ENCODE data around the gene ANP32D.
"Not testable (repeated sequence)": the region's sequence is repeated elsewhere in the genome, so short reads cannot be mapped to it uniquely, and the experiment has no call there.

The ANP32D gene

GRCh38 chr12:48472259-48472658 lies at the start of gene ANP32D:
Gene ANP32D (plus strand): TSS chr12:48472559. CDS start chr12:48472665, 106 bp downstream.
- no peak for DNase-seq

- no peak for DNase-seq
Observed at GRCh38 chr12:48423171-48423570, 49.2 kb upstream of the ANP32D start.

GRCh38 chr12:48424644-48425043 lies 47.7 kb upstream of the ANP32D start:
- no peak for DNase-seq

GRCh38 chr12:48434016-48434415 lies 38.3 kb upstream of the ANP32D start:
- DNase-seq = not testable (repeated sequence)

DNA sequence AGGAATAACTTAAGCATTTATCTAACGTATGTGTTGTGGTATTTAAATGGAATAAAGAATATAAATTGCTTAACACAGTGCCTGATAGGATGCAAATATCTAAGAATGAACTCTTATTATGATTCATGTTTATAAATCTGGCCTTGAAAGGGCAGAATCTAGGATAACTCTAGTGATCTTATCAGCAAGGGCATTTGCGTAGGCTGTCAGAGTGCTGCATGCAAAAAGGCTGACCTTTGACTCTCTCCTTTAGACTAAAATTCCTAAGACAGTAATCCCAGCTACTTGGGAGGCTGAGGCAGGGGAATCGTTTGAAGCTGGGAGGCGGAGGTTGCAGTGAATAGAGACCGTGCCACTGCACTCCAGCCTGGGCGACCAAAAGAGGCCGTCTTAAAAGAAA lies 31.3 kb upstream of the ANP32D start:
- DNase-seq = no peak

DNA sequence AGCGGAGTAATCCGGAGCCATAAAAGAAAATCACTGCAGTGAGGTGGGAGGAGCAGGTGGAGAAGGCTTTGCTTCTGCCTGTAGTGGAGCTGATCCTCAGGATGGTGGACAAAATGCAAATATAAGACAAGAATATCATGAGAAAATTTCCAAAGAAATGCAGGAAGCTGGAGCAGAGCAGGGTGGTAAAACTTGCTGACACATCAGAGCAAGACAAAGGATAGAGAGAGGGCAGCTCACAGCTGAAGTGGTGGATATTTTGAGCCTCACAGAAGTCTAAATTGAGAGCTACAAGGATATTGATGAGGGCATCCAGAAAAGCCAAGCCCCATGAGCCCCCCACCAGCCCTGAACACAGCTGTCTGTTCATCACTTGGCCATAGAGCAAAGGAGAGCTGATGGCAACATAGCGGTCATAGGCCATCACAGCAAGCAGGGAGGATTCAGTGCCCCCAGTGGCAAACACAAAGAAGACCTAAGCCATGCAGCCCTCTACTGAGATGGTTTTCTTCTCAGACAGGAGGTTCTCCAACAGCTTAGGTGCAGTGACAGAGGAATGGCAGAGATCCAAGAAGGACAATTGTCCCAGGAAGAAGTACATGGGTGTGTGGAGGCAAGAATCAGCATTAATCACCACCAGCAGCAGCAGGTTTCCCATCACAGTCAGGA lies 30.0 kb upstream of the ANP32D start:
- DNase-seq = no peak

DNA sequence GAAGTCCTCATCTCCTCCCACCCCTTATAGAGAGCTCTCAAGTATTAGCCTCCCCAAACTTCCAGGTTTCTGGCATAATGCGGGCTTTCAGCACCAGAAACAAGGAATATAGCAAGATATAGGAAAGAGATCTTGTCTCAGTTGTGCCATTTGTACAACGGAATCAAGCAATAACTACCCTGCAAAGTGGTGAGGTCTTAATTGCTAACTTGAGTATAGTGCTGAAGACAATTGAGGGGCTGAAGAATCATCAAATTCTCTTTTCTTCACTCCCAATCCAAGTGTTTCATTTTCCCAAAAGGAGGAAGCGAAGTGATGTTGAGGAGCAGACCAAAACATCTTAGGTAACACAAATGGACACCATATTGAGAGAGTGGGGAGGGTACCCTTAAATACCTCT lies 26.8 kb upstream of the ANP32D start:
- DNase-seq = no peak

DNA sequence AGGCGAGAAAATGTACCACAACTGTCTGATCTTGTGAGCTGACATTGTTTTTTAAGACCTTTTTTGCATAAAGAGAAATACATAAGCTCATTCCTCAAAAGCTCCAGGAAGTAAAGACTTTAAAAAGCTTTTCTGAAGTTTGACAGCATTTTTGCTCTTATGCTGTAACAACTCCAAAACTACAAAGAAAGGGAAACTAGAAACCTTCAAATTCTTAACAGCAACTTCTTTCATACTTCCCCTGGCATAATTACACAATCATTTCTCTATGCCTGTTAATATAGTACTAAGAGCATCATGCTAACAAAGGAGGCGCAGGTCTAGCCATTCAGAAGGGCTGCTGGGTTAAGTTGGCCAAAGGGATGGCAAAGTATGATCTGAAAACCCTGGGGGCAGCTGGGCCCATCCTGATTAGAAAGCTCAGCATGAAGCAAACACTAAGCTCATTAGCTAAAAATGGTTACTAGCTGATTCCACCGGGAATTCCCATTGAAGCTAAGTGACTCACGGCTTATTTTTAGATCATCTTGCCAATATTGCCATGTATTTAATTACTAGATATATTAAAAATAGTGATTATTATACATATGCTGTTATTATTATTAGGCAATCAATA lies 26.1 kb upstream of the ANP32D start:
- DNase-seq = no peak

GRCh38 chr12:48447755-48448154 lies 24.6 kb upstream of the ANP32D start:
- no peak for DNase-seq

DNA sequence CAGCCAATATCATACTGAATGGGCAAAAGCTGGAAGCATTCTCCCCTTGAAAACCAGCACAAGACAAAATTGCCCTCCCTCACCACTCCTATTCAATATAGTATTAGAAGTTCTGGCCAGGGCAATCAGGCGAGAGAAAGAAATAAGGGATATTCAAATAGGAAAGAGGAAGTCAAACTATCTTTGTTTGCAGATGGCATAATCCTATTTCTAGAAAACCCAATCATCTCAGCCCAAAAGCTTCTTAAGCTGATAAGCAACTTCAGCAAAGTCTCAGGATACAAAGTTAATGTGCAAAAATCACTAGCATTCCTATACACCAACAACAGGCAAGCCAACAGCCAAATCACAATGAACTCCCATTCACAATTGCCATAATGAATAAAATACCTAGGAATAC lies 21.0 kb upstream of the ANP32D start:
- DNase-seq = no peak

DNA sequence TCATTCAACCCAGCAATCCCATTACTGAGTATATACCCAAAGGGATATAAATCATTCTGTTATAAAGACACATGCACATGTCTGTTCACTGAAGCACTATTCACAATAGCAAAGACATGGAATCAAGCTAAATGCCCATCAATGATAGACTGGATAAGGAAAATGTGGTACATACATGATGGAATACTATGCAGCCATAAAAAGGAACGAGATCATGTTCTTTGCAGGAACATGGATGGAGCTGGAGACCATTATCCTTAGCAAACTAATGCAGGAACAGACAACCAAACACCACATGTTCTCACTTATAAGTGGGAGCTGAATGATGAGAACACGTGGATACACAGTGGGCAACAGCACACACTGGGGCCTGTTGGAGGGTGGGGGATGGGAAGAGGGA lies 19.4 kb upstream of the ANP32D start:
- not testable (repeated sequence) for DNase-seq

GRCh38 chr12:48454667-48455066 lies 17.7 kb upstream of the ANP32D start:
- no peak for DNase-seq

GRCh38 chr12:48455116-48455515 lies 17.2 kb upstream of the ANP32D start:
- DNase-seq = no peak

- no peak for DNase-seq
Observed at GRCh38 chr12:48459259-48459658, 13.1 kb upstream of the ANP32D start.

DNA sequence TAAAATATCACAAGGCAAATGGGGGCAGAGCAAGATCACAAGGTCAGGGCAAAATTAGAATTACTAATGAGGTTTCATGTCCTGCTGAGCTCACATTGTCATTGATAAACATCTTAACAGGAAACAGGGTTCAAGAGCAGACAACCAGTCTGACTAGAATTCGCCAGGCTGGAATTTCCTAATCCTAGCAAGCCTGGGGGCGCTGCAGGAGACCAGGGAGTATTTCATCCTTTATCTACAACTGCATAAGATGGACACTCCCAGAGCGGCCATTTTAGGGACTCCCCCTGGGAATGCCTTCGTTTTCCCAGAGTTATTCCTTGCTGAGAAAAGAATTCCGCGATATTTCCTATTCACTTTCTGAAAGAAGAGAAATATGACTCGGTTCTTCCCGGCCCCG lies 3.3 kb upstream of the ANP32D start:
- not testable (repeated sequence) for DNase-seq

DNA sequence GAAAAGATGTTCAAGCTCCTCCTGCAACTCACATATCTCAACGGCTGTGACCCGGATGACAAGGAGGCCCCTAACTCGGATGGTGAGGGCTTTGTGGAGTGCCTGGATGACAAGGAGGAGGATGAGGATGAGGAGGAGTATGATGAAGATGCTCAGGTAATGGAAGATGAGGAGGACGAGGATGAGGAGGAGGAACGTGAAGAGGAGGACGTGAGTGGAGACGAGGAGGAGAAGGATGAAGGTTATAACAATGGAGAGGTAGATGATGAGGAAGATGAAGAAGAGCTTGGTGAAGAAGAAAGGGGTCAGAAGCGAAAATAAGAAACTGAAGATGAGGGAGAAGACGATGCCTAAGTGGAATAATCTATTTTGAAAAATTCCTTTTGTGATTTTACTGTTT lies 702 bp downstream of the ANP32D start:
- no peak for DNase-seq

DNA sequence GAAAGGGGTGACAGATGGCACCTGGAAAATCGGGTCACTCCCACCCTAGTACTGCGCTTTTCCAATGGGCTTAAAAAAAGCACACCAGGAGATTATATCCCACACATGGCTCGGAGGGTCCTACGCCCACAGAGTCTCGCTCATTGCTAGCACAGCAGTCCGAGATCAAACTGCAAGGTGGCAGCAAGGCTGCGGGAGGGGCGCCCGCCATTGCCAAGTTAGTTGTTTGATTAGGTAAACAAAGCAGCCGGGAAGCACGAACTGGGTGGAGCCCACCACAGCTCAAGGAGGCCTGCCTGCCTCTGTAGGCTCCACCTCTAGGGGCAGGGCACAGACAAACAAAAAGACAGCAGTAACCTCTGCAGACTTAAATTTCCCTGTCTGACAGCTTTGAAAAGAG lies 2.1 kb downstream of the ANP32D start:
- not testable (repeated sequence) for DNase-seq

DNA sequence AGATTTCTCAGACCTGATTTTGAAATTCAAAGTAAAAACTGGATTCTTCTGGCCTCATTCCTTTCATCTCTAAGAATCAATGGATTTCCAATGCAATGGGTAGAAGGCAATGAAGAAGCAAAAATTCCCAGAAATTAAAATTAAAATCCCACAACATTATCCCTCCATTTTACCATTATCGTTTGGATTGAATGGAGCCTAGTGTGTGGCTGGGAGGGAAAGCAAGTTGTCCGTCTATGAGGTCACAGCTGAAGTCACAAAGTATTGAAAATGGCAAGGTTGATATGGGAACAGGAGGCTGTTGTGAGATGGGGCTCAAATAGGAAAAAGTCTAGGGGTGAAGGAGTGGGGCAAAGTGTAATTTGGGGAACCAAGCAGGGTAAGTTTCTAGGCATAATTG lies 9.8 kb downstream of the ANP32D start, which contains the start of gene C12orf54:
C12orf54 (plus strand) TSS at position 301 of the 400 bp plus-strand sequence. CDS start 799 bp downstream, outside the sequence.
- DNase-seq = no peak

DNA sequence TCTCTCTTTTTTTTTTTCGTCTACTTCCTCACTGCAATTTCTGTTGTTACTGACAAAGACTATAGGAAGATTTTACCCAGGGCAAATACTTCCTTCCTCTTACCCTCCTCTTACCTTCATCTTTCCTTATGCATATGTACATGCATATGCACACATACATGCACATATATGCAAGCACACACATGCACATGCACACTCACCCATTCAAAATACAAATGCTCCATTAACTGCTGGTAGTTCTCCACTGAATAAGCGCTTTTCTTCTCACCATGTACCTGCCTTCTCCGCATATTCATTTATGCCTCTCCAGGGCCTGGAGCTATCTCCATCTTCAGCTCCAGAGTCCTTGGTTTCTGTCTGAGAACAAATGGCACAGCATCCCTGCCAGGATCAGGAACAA lies 10.6 kb downstream of the ANP32D start:
- DNase-seq = no peak

DNA sequence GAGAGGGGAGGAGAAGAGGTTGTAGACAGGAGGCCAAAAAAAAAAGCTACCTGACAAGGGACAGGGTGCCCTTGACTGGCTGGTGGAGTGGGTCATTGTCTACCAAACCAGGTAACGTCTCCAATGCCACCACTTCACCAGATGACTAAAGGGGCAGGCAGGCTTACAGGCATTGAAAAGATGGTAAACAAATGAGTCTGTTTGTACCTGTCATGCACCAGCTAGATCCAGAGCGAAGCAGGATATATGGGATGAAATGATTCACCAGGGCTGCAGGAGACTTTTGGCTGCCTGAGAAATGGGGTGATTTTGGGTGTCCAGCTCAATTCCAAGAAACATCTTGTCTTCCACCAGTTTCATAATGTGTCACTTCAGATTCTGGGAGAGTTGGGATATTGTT lies 13.9 kb downstream of the ANP32D start:
- no peak for DNase-seq

- DNase-seq = no peak
Observed at GRCh38 chr12:48486679-48487078, 14.3 kb downstream of the ANP32D start.

GRCh38 chr12:48489012-48489411 lies 16.7 kb downstream of the ANP32D start:
- DNase-seq = no peak

GRCh38 chr12:48489456-48489855 lies 17.1 kb downstream of the ANP32D start:
- DNase-seq = not testable (repeated sequence)

- DNase-seq = not testable (repeated sequence)
Observed at GRCh38 chr12:48500281-48500680, 27.9 kb downstream of the ANP32D start.

GRCh38 chr12:48506836-48507235 lies 34.5 kb downstream of the ANP32D start:
- DNase-seq = not testable (repeated sequence)

Data from NCI-H187 treated with DMSO at 0.1 percent for 48 hours (cell line).